Thoracic aorta (tissue), 2 donors: ENCODE data around the gene DYNLT2. TPM values are rescaled to one million over a fixed set of nuclear protein-coding genes. Genes with fewer than 3 reads are reported as not detected.

ENCODE experiments used
- ATAC-seq: fragments of 150-250 bp; one replicate; pipeline ENCODE4 v1.8.0; 2017; ENCODE audit warnings: low read depth; ENCODE audit not compliant: insufficient number of reproducible peaks, low FRiP score
- DNase-seq: peaks from one replicate; pipeline ENCODE4 v3.0.0-alpha.2; 2020; ENCODE audit warnings: low spot score
- H3K27ac ChIP-seq, 2 donors: fragments of 200-600 bp; sonication (generic); 1 replicate in 1 of 2; 2 replicates in 1 of 2; pipeline ENCODE4 v1.5.1; 2016; ENCODE audit warnings: mild to moderate bottlenecking in 2 of 2, moderate library complexity in 2 of 2
- H3K27me3 ChIP-seq: fragments of 200-600 bp; sonication (generic); replicated peaks from 2 replicates; pipeline ENCODE4 v1.6.0; 2016; ENCODE audit warnings: mild to moderate bottlenecking; ENCODE audit not compliant: insufficient read depth
- H3K36me3 ChIP-seq: fragments of 200-600 bp; sonication (generic); one replicate; pipeline ENCODE4 v1.5.1; 2016
- H3K4me1 ChIP-seq, 2 donors: fragments of 200-600 bp; sonication (generic); 1 replicate in 1 of 2; 2 replicates in 1 of 2; pipeline versions ENCODE4 v1.5.1 to v1.6.0; 2016; ENCODE audit warnings: low read depth in 2 of 2, mild to moderate bottlenecking in 1 of 2; ENCODE audit not compliant: control insufficient read depth in 1 of 2
- H3K4me3 ChIP-seq: fragments of 200-600 bp; sonication (generic); 2 replicates; pipeline ENCODE4 v1.5.1; 2016; ENCODE audit warnings: mild to moderate bottlenecking
- H3K9me3 ChIP-seq: fragments of 200-600 bp; sonication (generic); 2 replicates; pipeline ENCODE4 v1.5.1; 2016
- CTCF ChIP-seq: fragments of 200-600 bp; sonication (generic); IDR thresholded peaks from one replicate; pipeline ENCODE4 v1.5.1; 2019; ENCODE audit warnings: antibody characterized with exemption
- total RNA-seq, 2 donors: library from RNA; depleted of rRNA; stranded (reverse); fragments of >200 nt; gene quantifications; one replicate each; pipeline versions ENCODE4 v1.1.0 to v1.2.3, GENCODE V29; 2016

DYNLT2 gene
- total RNA-seq, 2 donors from 2014 or later, result 0.95 to 3.0 TPM

DNA sequence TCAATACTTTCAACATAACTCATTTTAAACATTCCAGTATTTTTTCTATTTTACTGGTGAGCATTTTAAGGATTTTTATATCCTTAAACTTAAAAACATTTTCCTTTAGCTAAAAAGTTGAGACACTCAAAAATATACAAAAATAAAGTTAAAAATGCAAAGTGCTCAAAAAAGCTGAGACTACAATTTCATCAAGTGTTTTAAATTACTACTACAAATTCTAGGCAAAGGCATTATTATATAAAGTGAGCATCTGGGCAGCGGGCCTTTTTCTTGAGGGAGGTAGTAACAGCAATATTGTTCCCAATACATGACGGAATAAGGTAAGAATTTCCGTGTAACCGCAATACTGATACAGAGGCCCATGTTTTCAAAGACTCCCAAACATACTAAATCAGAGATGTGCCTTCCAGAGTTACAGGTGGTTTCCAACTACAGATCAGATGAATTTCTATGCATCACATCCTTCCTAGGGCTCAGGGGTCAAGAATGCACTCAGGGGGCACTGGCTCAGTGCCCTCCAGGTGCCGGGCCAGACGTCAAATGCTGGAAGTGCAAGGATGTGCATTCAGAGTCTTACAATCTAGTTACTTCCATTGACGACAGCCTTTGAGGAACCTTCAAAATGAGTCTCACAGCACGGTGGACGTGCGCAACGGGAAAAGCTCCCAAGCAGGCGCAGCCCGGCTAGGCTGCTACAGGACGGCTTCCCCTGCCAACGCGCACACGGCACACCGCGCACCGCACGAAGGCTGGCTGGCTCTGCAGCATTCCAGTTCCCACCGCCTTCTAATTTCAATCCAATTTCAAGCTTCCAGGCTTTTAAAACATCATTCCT, 28.8 kb downstream of the DYNLT2 start:
- Histone ChIP-seq H3K27me3 (no peaks in the 10 kb centered on the region), H3K4me1 (peaks cover 22% of the 10 kb centered on the region in 2 donors), H3K27ac (peak overlapping the region; percentile 86 to 89), H3K9me3 (no peaks in the 10 kb centered on the region), H3K36me3 (no peaks in the 10 kb centered on the region), H3K4me3 (peak overlapping the region; percentile 89)
- DNase-seq, result no peak
- no peak for TF ChIP-seq CTCF
- no peak for ATAC-seq

- TF ChIP-seq CTCF, result no peak
- H3K27me3 ChIP-seq, result no peaks in the 10 kb centered on the region
- peaks cover under 1% of the 10 kb centered on the region for H3K36me3 ChIP-seq
- ATAC-seq, result no peak
- H3K9me3 ChIP-seq, result no peaks in the 10 kb centered on the region
- DNase-seq, result no peak
- peaks cover 22% of the 10 kb centered on the region in 2 donors for H3K4me1 ChIP-seq
- no peak overlapping the region for H3K4me3 ChIP-seq
- H3K27ac ChIP-seq, result no peak overlapping the region
Measured at GRCh38 chr6:169720207-169720855, 31.0 kb downstream of the DYNLT2 start.

GRCh38 chr6:169719117-169719516, 32.3 kb downstream of the DYNLT2 start:
- no peak for TF ChIP-seq CTCF
- no peak overlapping the region for H3K27ac ChIP-seq
- no peaks in the 10 kb centered on the region for H3K27me3 ChIP-seq
- peaks cover 12% of the 10 kb centered on the region for H3K36me3 ChIP-seq
- DNase-seq (no peak), ATAC-seq (no peak)
- H3K4me1 ChIP-seq, result peaks cover 16 to 22% of the 10 kb centered on the region in 2 donors
- no peaks in the 10 kb centered on the region for H3K9me3 ChIP-seq
- H3K4me3 ChIP-seq, result no peak overlapping the region

- Histone ChIP-seq H3K4me3 (no peak overlapping the region), H3K4me1 (no peaks in the 10 kb centered on the region), H3K9me3 (no peaks in the 10 kb centered on the region), H3K27me3 (no peaks in the 10 kb centered on the region), H3K36me3 (peaks cover 24% of the 10 kb centered on the region), H3K27ac (no peak overlapping the region)
- DNase-seq, result no peak
- no peak for ATAC-seq
- TF ChIP-seq CTCF, result no peak
Measured at GRCh38 chr6:169714595-169714994, 36.8 kb downstream of the DYNLT2 start.

DNA sequence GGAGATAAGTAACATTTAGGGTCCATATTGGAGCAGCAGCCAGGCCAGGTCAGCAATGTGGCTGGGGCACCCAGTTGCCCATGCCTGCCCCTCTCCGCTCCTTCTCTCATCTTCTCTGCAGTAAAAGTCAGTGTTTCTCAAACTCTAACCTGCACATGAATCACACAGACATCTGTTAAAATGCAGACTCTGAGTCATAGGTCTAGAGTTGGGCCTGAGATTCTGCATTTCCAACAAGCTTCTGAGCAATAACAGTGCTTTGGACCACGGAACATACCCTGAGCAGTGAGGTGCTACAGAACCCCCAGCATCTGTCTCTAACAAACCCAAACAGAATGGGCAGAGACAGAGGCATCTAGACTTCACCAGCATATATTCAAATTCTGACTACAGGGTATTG, 37.2 kb downstream of the DYNLT2 start:
- no peaks in the 10 kb centered on the region for H3K27me3 ChIP-seq
- no peak overlapping the region for H3K4me3 ChIP-seq
- no peak for TF ChIP-seq CTCF
- DNase-seq (no peak), ATAC-seq (no peak)
- no peaks in the 10 kb centered on the region for H3K9me3 ChIP-seq
- peaks cover 24% of the 10 kb centered on the region for H3K36me3 ChIP-seq
- no peaks in the 10 kb centered on the region for H3K4me1 ChIP-seq
- no peak overlapping the region for H3K27ac ChIP-seq
